Nephron (organoid): Measurements from ENCODE around the gene SYNJ2.

ENCODE experiments used
- H3K27ac Mint-ChIP-seq, 3 experiments: 2 replicates each; pipeline ENCODE4 v1.8.0; 2020; ENCODE audit warnings: mixed read lengths in 3 of 3, mild to moderate bottlenecking in 2 of 3, moderate library complexity in 1 of 3
- H3K27me3 Mint-ChIP-seq: 2 replicates; pipeline ENCODE4 v1.8.0; 2021; ENCODE audit warnings: low read depth, mild to moderate bottlenecking, moderate library complexity, mixed read lengths
- H3K36me3 Mint-ChIP-seq: 2 replicates; pipeline ENCODE4 v1.8.0; 2020; ENCODE audit warnings: low read depth, mixed read lengths
- H3K4me1 Mint-ChIP-seq: 2 replicates; pipeline ENCODE4 v1.8.0; 2020; ENCODE audit warnings: mixed read lengths
- H3K4me3 Mint-ChIP-seq, 3 experiments: 2 replicates each; pipeline ENCODE4 v1.8.0; 2020; ENCODE audit warnings: mild to moderate bottlenecking in 3 of 3, mixed read lengths in 3 of 3, moderate library complexity in 2 of 3
- H3K9me3 Mint-ChIP-seq: 2 replicates; pipeline ENCODE4 v1.8.0; 2020; ENCODE audit warnings: mixed read lengths
- TF ChIP-seq, protein P1 (sequence below), 3 experiments: fragments of 200-600 bp; sonication (generic); IDR thresholded peaks; one replicate each; pipeline ENCODE4 v1.5.0; 2021; ENCODE audit warnings: antibody characterized with exemption in 3 of 3; ENCODE audit not compliant: unreplicated experiment in 3 of 3

Gene SYNJ2

DNA sequence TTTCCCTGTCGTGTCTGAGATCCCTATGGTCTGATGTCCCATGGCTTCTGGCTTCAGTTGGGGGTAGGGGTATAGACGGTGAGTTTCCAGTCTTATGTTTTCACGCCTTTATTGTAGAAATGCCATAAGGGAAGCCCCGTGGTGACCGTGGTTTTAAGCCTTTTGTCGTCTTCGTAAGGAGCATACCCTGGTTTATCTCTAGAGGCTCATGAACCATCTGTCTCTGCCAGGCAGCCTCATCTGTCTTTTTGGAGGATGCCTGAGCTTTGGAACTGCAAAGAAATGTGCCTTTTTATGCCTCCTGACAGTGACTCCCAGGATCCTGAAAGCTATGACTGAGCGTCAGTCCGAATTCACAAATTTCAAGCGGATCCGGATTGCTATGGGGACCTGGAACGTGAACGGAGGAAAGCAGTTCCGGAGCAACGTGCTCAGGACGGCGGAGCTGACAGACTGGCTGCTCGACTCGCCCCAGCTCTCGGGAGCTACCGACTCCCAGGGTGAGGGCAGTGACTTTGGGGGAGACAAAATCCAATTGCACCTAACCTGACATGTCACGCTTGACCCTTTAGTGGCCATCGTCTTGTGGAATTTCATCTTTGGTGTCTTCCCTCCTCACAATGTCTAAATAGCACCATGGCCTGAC is 84.6 kb downstream of the SYNJ2 start:
- H3K4me1 Mint-ChIP-seq: no peaks in the 10 kb centered on the region
- TF ChIP-seq, protein P1, sequence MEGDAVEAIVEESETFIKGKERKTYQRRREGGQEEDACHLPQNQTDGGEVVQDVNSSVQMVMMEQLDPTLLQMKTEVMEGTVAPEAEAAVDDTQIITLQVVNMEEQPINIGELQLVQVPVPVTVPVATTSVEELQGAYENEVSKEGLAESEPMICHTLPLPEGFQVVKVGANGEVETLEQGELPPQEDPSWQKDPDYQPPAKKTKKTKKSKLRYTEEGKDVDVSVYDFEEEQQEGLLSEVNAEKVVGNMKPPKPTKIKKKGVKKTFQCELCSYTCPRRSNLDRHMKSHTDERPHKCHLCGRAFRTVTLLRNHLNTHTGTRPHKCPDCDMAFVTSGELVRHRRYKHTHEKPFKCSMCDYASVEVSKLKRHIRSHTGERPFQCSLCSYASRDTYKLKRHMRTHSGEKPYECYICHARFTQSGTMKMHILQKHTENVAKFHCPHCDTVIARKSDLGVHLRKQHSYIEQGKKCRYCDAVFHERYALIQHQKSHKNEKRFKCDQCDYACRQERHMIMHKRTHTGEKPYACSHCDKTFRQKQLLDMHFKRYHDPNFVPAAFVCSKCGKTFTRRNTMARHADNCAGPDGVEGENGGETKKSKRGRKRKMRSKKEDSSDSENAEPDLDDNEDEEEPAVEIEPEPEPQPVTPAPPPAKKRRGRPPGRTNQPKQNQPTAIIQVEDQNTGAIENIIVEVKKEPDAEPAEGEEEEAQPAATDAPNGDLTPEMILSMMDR (IDR thresholded peaks at IDR 0.05; ENCODE audit: unreplicated experiment in 3 of 3): no peak
- no peak overlapping the region for H3K4me3 Mint-ChIP-seq
- peaks cover 34% of the 10 kb centered on the region for H3K36me3 Mint-ChIP-seq
- no peaks in the 10 kb centered on the region for H3K9me3 Mint-ChIP-seq
- no peaks in the 10 kb centered on the region for H3K27me3 Mint-ChIP-seq
- no peak overlapping the region for H3K27ac Mint-ChIP-seq

DNA sequence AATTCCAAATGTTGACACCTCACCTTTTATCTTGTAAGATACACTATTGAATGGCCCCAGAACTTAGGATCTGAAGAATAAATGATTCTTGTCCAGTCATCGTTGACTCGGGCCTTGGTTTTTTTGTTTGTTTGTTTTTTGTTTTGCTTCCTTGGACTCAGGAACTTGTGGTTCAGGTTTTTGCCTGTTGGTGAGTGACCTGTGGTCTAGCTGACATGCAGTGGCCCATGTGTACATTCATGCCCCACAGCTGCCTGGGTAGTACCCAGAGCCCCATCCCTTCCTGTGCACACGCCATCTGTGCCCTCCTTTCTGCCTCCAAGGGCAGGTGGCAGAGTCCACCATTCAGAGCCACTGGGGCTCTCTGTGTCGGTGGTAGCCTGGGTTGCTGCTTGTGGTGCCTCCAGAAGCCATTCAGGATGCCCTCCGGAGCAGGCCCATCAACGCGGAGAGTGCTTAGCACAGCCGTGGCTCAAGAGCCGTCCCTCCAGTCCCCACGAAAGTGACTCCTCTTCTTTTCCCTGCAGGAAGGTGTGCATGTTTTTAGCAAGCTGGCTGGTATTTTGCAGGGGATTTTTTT is 85.9 kb downstream of the SYNJ2 start:
- Mint-ChIP-seq H3K9me3 (no peaks in the 10 kb centered on the region), H3K36me3 (peaks cover 29% of the 10 kb centered on the region), H3K27me3 (no peaks in the 10 kb centered on the region), H3K4me3 (no peak overlapping the region), H3K4me1 (peaks cover 4% of the 10 kb centered on the region), H3K27ac (no peak overlapping the region)
- TF ChIP-seq, protein P1 (IDR thresholded peaks at IDR 0.05; ENCODE audit: unreplicated experiment in 3 of 3): no peak

DNA sequence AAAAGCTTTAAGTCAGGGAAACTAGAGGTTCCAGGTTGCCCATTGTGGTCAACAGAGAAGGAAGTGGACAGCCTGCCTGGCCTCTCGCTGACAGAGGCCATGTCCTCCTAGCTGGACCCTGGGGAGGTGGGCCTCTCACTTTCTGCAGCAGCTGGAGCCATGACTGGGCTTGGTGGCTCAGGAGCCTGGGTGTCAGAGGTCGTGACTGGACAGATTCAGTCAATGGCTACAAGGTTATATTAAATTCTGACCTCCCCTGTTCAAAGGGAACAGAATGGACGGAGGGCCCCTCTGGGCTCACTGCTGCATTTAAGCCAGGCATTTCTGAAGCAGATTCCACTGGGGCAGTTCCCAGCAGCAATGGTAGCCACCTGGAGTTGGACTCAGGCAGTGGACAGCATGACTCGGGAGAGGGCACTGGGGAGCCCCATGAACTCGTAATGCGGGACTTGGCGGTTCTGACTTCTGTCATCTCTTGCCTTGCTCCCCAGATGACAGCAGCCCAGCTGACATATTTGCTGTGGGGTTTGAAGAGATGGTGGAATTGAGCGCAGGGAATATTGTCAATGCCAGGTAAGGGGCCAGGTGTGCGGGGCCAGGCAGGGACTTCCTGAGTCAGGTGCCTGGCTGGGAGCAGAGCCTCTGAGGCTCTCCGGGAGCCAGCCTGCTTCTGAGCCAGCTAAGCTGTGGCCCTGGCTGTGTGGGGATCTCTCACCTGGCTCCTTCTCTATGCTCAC is 86.7 kb downstream of the SYNJ2 start:
- H3K9me3 Mint-ChIP-seq: no peaks in the 10 kb centered on the region
- TF ChIP-seq, protein P1 (IDR thresholded peaks at IDR 0.05; ENCODE audit: unreplicated experiment in 3 of 3): no peak
- H3K4me3 Mint-ChIP-seq: no peak overlapping the region
- peaks cover 23% of the 10 kb centered on the region for H3K36me3 Mint-ChIP-seq
- H3K27me3 Mint-ChIP-seq: no peaks in the 10 kb centered on the region
- H3K4me1 Mint-ChIP-seq: peaks cover 5% of the 10 kb centered on the region
- no peak overlapping the region for H3K27ac Mint-ChIP-seq

DNA sequence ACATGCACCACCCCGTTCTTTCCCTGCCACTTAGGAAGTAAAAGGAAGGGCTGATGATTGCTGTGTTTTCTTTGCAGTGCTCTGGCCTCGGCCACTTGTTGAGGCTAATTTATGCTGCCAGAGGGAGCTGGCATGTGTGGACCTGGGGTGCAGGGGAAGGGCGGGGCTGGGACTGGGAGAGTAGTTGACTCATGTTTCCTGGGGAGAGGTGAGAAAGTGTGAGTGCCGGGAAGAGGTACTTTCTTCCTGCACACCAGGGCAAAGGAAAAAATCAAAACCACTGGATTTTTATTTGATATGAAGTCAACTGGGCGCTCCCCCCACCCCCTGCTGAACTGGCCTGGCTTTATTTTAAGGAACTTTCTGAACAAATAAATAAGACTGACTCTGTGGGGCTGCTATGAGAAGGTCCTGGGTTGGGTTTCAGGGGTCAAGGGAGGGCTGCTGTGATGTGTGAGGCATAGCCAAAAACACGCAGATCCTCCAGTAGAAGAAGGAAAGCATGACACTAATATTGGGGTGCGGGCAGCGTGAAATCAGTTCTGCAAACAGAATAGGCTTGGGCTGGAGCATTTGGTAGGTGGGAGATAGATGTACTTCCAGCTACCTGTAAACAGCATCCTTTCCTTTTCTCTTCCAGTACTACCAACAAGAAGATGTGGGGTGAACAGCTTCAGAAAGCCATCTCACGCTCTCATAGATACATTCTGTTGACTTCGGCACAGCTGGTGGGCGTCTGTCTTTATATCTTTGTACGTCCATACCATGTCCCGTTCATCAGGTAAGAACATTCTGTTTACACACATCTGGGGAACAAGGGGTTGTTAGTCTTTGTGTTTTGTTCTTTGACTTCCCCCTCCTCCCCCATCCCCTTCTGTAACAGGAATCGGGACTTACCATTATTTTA is 87.5 kb downstream of the SYNJ2 start:
- peaks cover 23% of the 10 kb centered on the region for H3K36me3 Mint-ChIP-seq
- H3K9me3 Mint-ChIP-seq: no peaks in the 10 kb centered on the region
- H3K4me3 Mint-ChIP-seq: no peak overlapping the region
- H3K27me3 Mint-ChIP-seq: no peaks in the 10 kb centered on the region
- TF ChIP-seq, protein P1 (IDR thresholded peaks at IDR 0.05; ENCODE audit: unreplicated experiment in 3 of 3): no peak
- H3K4me1 Mint-ChIP-seq: peaks cover 11% of the 10 kb centered on the region
- no peak overlapping the region for H3K27ac Mint-ChIP-seq

DNA sequence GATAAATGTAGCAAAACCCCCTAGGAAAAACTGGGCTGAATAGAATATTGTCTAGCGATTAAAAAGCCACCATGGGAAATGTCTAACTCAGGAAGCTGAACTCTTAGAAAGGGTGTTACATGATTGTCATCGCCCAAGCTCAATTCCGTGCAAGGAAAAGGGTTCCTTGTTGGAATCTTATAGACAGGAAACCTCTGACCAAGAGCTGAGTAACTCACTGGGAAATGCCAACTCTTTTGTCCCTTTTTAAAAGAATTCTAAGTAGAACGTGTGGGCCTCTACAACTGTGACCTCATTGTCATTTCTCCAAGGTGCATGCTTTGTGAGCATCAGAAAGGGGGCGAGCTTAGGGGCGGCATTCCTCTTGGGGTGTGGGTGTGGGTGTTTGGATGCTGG is 88.1 kb downstream of the SYNJ2 start:
- Mint-ChIP-seq H3K27me3 (no peaks in the 10 kb centered on the region), H3K4me1 (peaks cover 11% of the 10 kb centered on the region), H3K4me3 (no peak overlapping the region), H3K27ac (no peak overlapping the region), H3K36me3 (peaks cover 28% of the 10 kb centered on the region), H3K9me3 (no peaks in the 10 kb centered on the region)
- TF ChIP-seq, protein P1 (IDR thresholded peaks at IDR 0.05; ENCODE audit: unreplicated experiment in 3 of 3): no peak
